Activated T-cell treated with anti-CD3 and anti-CD28 coated beads, Interleukin-2, amount 50 U/mL, for 24 hours (primary cell): ENCODE measurements around the gene SEL1L3.

ENCODE experiments used
- DNase-seq: peaks from one replicate; pipeline ENCODE4 v3.0.0-alpha.2; 2020
- H3K27ac Mint-ChIP-seq: 2 replicates; pipeline ENCODE4 v1.8.0; 2020; ENCODE audit warnings: mild to moderate bottlenecking, mixed read lengths
- H3K27me3 Mint-ChIP-seq: 2 replicates; pipeline ENCODE4 v1.8.0; 2020; ENCODE audit warnings: mixed read lengths
- H3K36me3 Mint-ChIP-seq: 2 replicates; pipeline ENCODE4 v1.8.0; 2020; ENCODE audit warnings: low read depth, mixed read lengths
- H3K4me1 Mint-ChIP-seq: 2 replicates; pipeline ENCODE4 v1.8.0; 2020; ENCODE audit warnings: low read depth, mixed read lengths
- H3K4me3 Mint-ChIP-seq: 2 replicates; pipeline ENCODE4 v1.8.0; 2020; ENCODE audit warnings: mild to moderate bottlenecking, moderate library complexity, mixed read lengths
- H3K9me3 Mint-ChIP-seq: 2 replicates; pipeline ENCODE4 v1.8.0; 2020; ENCODE audit warnings: mixed read lengths

SEL1L3 gene

DNA sequence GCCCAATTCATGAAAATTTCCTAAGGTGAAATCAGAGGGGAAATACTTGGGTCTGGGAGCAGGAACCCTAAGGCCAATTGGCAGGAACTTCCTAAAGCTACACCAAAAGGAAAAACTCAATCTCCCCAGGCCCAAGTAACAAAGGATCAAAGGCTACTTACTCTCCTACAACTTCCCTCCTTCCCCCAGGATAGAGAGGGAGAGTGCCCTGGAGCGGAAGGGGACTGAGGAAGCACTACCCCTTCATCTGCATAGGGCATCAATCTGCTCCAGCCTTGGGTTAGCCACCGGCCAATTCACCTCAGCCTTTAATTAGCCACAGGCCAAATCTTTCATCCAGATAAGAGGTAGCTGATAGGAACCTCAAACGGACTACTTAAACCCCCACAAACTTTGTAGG, 152.2 kb downstream of the SEL1L3 start:
- Mint-ChIP-seq H3K27me3 (peaks cover 2% of the 10 kb centered on the region), H3K36me3 (no peaks in the 10 kb centered on the region), H3K4me1 (no peaks in the 10 kb centered on the region), H3K9me3 (peaks cover 3% of the 10 kb centered on the region), H3K27ac (no peak overlapping the region), H3K4me3 (no peak overlapping the region)
- DNase-seq: no peak

DNA sequence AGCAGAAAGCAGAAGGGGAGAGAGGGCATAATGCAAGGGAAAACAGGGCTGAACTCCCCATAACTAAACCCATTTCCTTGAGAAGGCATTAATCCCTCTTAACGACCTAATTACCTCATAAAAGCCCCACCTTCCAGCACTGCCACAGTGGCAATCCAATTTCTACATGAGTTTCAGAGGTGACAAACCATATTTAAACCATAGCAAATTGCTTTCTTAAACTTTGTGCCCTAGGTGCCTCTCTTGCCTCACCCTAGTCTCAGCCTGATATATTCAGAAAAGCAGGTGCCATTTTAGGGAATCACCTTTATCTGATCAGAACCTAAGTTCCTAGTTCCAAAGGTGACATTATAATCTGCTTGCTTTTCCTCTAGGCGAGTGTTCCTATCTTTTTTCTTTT, 158.3 kb downstream of the SEL1L3 start:
- H3K27ac Mint-ChIP-seq: no peak overlapping the region
- H3K4me1 Mint-ChIP-seq: no peaks in the 10 kb centered on the region
- H3K4me3 Mint-ChIP-seq: no peak overlapping the region
- peaks cover 3% of the 10 kb centered on the region for H3K9me3 Mint-ChIP-seq
- H3K27me3 Mint-ChIP-seq: peaks cover 6% of the 10 kb centered on the region
- no peak for DNase-seq
- H3K36me3 Mint-ChIP-seq: no peaks in the 10 kb centered on the region

DNA sequence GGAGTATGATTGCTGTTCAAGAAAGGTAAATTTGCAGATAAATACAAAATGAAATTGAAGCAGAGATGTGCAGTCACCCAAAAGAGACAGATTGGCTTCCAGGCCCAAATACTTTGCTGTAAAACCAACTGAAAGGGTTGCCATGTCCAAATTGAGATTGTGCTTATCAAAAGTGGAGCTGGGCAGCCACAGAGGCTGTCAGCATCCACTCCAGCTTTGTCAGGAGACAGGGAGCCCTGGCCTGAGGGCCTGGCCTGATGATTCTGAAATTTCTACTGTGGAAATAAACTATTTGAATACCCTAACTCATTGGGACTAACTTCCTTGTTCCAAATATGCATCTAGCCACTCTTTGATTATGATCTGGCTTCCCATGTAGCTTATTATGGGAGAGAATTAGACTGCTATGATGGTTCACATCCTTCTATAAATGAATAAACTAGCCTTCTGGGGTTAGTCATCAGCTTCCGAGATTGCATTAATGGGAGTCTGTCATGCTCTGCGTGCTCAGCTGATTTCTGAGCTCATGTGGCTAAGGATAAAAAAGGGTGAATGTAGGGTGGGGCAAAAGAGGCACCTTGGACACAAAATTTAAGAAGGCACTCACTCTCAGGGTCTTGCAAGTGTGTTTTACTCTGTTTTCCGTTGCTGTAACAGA, 158.9 kb downstream of the SEL1L3 start:
- H3K4me1 Mint-ChIP-seq: no peaks in the 10 kb centered on the region
- H3K27me3 Mint-ChIP-seq: peaks cover 4% of the 10 kb centered on the region
- H3K36me3 Mint-ChIP-seq: no peaks in the 10 kb centered on the region
- no peak overlapping the region for H3K4me3 Mint-ChIP-seq
- H3K27ac Mint-ChIP-seq: no peak overlapping the region
- no peak for DNase-seq
- no peaks in the 10 kb centered on the region for H3K9me3 Mint-ChIP-seq

DNA sequence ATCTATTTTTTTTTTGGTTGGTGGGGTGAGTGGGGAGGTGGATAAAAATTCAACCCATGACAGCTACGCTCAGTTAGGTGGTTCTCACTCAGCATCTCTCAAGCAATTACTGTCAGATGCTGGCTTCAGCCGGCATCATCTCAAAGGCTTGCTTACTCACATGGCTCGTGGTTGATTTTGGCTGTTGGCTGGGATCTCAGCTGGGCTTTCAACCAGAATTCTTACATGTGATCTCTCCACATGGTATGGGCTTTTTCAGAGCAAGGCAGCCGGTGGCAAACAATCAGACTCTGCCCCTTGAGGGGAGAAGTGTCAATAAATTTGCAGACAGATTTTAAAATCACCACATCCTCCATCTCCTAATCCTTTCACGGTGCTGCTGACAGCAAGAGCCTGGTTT, 159.9 kb downstream of the SEL1L3 start:
- Mint-ChIP-seq H3K36me3 (no peaks in the 10 kb centered on the region), H3K9me3 (no peaks in the 10 kb centered on the region), H3K27me3 (peaks cover 6% of the 10 kb centered on the region), H3K4me3 (no peak overlapping the region), H3K4me1 (no peaks in the 10 kb centered on the region), H3K27ac (no peak overlapping the region)
- DNase-seq: no peak

DNA sequence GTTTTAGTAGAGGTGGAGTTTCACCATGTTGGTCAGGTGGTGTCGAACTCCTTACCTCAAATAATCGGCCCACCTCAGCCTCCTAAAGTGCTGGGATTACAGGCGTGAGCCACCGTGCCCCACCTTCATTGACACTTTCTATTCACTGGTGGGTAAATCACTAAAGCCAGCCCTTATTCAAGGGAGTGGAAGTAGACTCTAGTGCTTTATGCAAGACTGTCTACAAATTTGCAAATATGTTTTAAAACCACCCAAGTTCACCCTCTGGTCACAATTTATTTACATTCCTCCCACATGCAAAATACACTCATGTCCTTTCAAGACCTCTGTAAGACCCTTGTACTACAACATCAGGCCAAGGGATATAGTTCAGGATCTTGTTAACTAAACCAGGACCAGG, 162.1 kb downstream of the SEL1L3 start:
- Mint-ChIP-seq H3K9me3 (no peaks in the 10 kb centered on the region), H3K27me3 (peaks cover 6% of the 10 kb centered on the region), H3K4me1 (no peaks in the 10 kb centered on the region), H3K4me3 (no peak overlapping the region), H3K36me3 (no peaks in the 10 kb centered on the region), H3K27ac (no peak overlapping the region)
- DNase-seq: no peak

DNA sequence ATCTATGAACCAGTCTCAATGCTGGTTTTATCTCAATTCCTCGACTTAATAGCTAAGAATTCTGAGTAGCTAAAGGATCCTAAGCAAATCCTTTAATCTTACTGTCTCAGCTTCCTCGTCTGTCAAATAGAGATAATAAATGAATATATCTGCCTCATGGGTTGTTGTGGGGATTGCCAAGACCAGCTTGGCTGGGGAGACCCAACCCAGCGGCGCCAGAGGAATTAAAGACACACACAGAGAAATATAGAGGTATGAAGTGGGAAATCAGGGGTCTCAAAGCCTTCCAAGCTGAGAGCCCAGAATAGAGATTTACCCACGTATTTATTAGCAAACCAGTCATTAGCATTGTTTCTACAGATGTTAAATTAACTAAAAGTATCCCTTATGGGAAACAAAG, 165.3 kb downstream of the SEL1L3 start:
- DNase-seq: no peak
- peaks cover 2% of the 10 kb centered on the region for H3K9me3 Mint-ChIP-seq

More for the DNA sequence above, 165.3 kb downstream of the SEL1L3 start:
- Mint-ChIP-seq H3K4me1 (no peaks in the 10 kb centered on the region), H3K27me3 (peaks cover 9% of the 10 kb centered on the region), H3K36me3 (no peaks in the 10 kb centered on the region), H3K4me3 (no peak overlapping the region), H3K27ac (no peak overlapping the region)
